DND-41 (cell line): ENCODE measurements around the gene COX7A2L.

Experiments
- CTCF ChIP-seq: IDR thresholded peaks from 2 replicates; pipeline ENCODE4 v1.5.1; 2012; ENCODE audit warnings: borderline replicate concordance, low read length, moderate library complexity, mild to moderate bottlenecking; ENCODE audit not compliant: poor library complexity, severe bottlenecking; ENCODE audit errors: extremely low read depth
- EZH2 ChIP-seq: IDR thresholded peaks from 3 replicates; pipeline ENCODE4 v1.6.1; 2012; ENCODE audit warnings: borderline replicate concordance, low read depth, mild to moderate bottlenecking, moderate library complexity, low read length, inconsistent platforms; ENCODE audit not compliant: severe bottlenecking

GRCh38 chr2:42310007-42310515, 51.0 kb downstream of the COX7A2L start:
- no peak for TF ChIP-seq CTCF
- TF ChIP-seq EZH2, result no peak
